ES-I3 (cell line): Measurements from ENCODE around the gene PCSK2.
"Not testable (repeated sequence)": the region's sequence is repeated elsewhere in the genome, so short reads cannot be mapped to it uniquely, and the experiment has no call there.

Experiments
- H3K36me3 ChIP-seq: 2 replicates; pipeline ENCODE4 v1.6.1; 2013; ENCODE audit warnings: mild to moderate bottlenecking, low read length, control low read depth, moderate library complexity; ENCODE audit not compliant: insufficient read depth
- H3K4me1 ChIP-seq: 2 replicates; pipeline ENCODE4 v1.6.1; 2013; ENCODE audit warnings: mild to moderate bottlenecking, control low read depth, low read length; ENCODE audit not compliant: insufficient read depth
- H3K9ac ChIP-seq: 2 replicates; pipeline ENCODE4 v1.6.1; 2013; ENCODE audit warnings: low read depth, mild to moderate bottlenecking, low read length, moderate library complexity
- H3K9me3 ChIP-seq: 2 replicates; pipeline ENCODE4 v1.6.1; 2013; ENCODE audit warnings: mild to moderate bottlenecking, low read length, moderate library complexity; ENCODE audit not compliant: control insufficient read depth, insufficient read depth

The PCSK2 gene

GRCh38 chr20:17226410-17227218 lies at the start of gene PCSK2:
Gene PCSK2 (plus strand): TSS chr20:17227040. CDS start chr20:17227306, 266 bp downstream.
- Histone ChIP-seq H3K4me1 (no peaks in the 10 kb centered on the region), H3K9ac (peak within 1 kb of the TSS; percentile 41; the same call in 1 of the 2 replicates), H3K36me3 (no peaks in the 10 kb centered on the region), H3K9me3 (no peaks in the 10 kb centered on the region)

- peaks cover 7% of the 10 kb centered on the region; the same call in 1 of the 2 replicates for H3K4me1 ChIP-seq
- H3K9me3 ChIP-seq: no peaks in the 10 kb centered on the region
- H3K9ac ChIP-seq: no peak overlapping the region
- no peaks in the 10 kb centered on the region for H3K36me3 ChIP-seq
These were observed 49.5 kb upstream of the PCSK2 start for GRCh38 chr20:17177341-17177740.

- H3K4me1 ChIP-seq: peaks cover 7% of the 10 kb centered on the region; the same call in 1 of the 2 replicates
- no peaks in the 10 kb centered on the region for H3K9me3 ChIP-seq
- H3K36me3 ChIP-seq: no peaks in the 10 kb centered on the region
- no peak overlapping the region for H3K9ac ChIP-seq
These were observed 47.0 kb upstream of the PCSK2 start for GRCh38 chr20:17179840-17180239.

- no peak overlapping the region for H3K9ac ChIP-seq
- H3K9me3 ChIP-seq: no peaks in the 10 kb centered on the region
- H3K4me1 ChIP-seq: no peaks in the 10 kb centered on the region
- H3K36me3 ChIP-seq: no peaks in the 10 kb centered on the region
These were observed 36.7 kb upstream of the PCSK2 start for GRCh38 chr20:17189976-17190695.

GRCh38 chr20:17197041-17197440 lies 29.8 kb upstream of the PCSK2 start:
- H3K9ac ChIP-seq: no peak overlapping the region
- no peaks in the 10 kb centered on the region; the same call in 1 of the 2 replicates for H3K36me3 ChIP-seq
- no peaks in the 10 kb centered on the region for H3K9me3 ChIP-seq
- H3K4me1 ChIP-seq: no peaks in the 10 kb centered on the region

- H3K9ac ChIP-seq: no peak overlapping the region
- H3K36me3 ChIP-seq: no peaks in the 10 kb centered on the region; the same call in 1 of the 2 replicates
- no peaks in the 10 kb centered on the region for H3K9me3 ChIP-seq
- no peaks in the 10 kb centered on the region; the same call in 1 of the 2 replicates for H3K4me1 ChIP-seq
These were observed 24.8 kb upstream of the PCSK2 start for GRCh38 chr20:17202030-17202429.

- H3K9me3 ChIP-seq: no peaks in the 10 kb centered on the region
- H3K4me1 ChIP-seq: no peaks in the 10 kb centered on the region; the same call in 1 of the 2 replicates
- no peaks in the 10 kb centered on the region; the same call in 1 of the 2 replicates for H3K36me3 ChIP-seq
- peak overlapping the region; percentile 12; the same call in 1 of the 2 replicates for H3K9ac ChIP-seq
These were observed 24.2 kb upstream of the PCSK2 start for GRCh38 chr20:17202673-17203072.

GRCh38 chr20:17205084-17205813 lies 21.6 kb upstream of the PCSK2 start:
- Histone ChIP-seq H3K9me3 (no peaks in the 10 kb centered on the region), H3K9ac (no peak overlapping the region)

GRCh38 chr20:17210387-17210786 lies 16.5 kb upstream of the PCSK2 start:
- H3K4me1 ChIP-seq: no peaks in the 10 kb centered on the region
- no peaks in the 10 kb centered on the region for H3K36me3 ChIP-seq
- no peak overlapping the region for H3K9ac ChIP-seq
- no peaks in the 10 kb centered on the region for H3K9me3 ChIP-seq

More at GRCh38 chr20:17205084-17205813, 21.6 kb upstream of the PCSK2 start:
- no peaks in the 10 kb centered on the region for H3K36me3 ChIP-seq
- no peaks in the 10 kb centered on the region; the same call in 1 of the 2 replicates for H3K4me1 ChIP-seq

GRCh38 chr20:17210983-17211382 lies 15.9 kb upstream of the PCSK2 start:
- Histone ChIP-seq H3K4me1 (no peaks in the 10 kb centered on the region), H3K36me3 (no peaks in the 10 kb centered on the region), H3K9me3 (no peaks in the 10 kb centered on the region), H3K9ac (no peak overlapping the region)

GRCh38 chr20:17215167-17215566 lies 11.7 kb upstream of the PCSK2 start:
- Histone ChIP-seq H3K36me3 (no peaks in the 10 kb centered on the region), H3K9ac (no peak overlapping the region), H3K4me1 (no peaks in the 10 kb centered on the region)

GRCh38 chr20:17219856-17220255 lies 7.0 kb upstream of the PCSK2 start:
- H3K4me1 ChIP-seq, H3K9me3 ChIP-seq, H3K9ac ChIP-seq, H3K36me3 ChIP-seq: not testable (repeated sequence)

More at GRCh38 chr20:17215167-17215566, 11.7 kb upstream of the PCSK2 start:
- H3K9me3 ChIP-seq: no peaks in the 10 kb centered on the region

- Histone ChIP-seq H3K9ac (no peak overlapping the region), H3K9me3 (no peaks in the 10 kb centered on the region), H3K4me1 (no peaks in the 10 kb centered on the region), H3K36me3 (no peaks in the 10 kb centered on the region)
These were observed 3.3 kb upstream of the PCSK2 start for GRCh38 chr20:17223553-17223952.

GRCh38 chr20:17225851-17226409 lies 910 bp upstream of the PCSK2 start:
- Histone ChIP-seq H3K36me3 (no peaks in the 10 kb centered on the region), H3K9me3 (no peaks in the 10 kb centered on the region), H3K4me1 (no peaks in the 10 kb centered on the region), H3K9ac (peak overlapping the region; percentile 41; the same call in 1 of the 2 replicates)
